Muscle layer of duodenum (tissue), 2 donors: ENCODE results near the gene ATP6V1C2.

Source experiments
- H3K27ac ChIP-seq: one replicate; pipeline ENCODE4 v1.7.0; 2013; ENCODE audit warnings: mild to moderate bottlenecking, low read length
- H3K27me3 ChIP-seq: one replicate; pipeline ENCODE4 v1.7.0; 2013; ENCODE audit warnings: low read depth, mild to moderate bottlenecking, control low read depth, low read length
- H3K36me3 ChIP-seq, 2 donors: one replicate each; pipeline ENCODE4 v1.7.0; 2013; ENCODE audit warnings: low read length in 2 of 2, control low read depth in 1 of 2, mild to moderate bottlenecking in 1 of 2; ENCODE audit not compliant: insufficient read depth in 2 of 2, control insufficient read depth in 1 of 2
- H3K4me1 ChIP-seq, 2 donors: one replicate each; pipeline ENCODE4 v1.7.0; 2013; ENCODE audit warnings: low read length in 2 of 2, mild to moderate bottlenecking in 2 of 2, control low read depth in 1 of 2, moderate library complexity in 1 of 2; ENCODE audit not compliant: insufficient read depth in 2 of 2, control insufficient read depth in 1 of 2
- H3K4me3 ChIP-seq, 2 donors: one replicate each; pipeline ENCODE4 v1.7.0; 2013; ENCODE audit warnings: low read length in 2 of 2, low read depth in 1 of 2, mild to moderate bottlenecking in 1 of 2
- H3K9me3 ChIP-seq, 2 donors: one replicate each; pipeline ENCODE4 v1.7.0; 2013; ENCODE audit warnings: low read length in 2 of 2, control low read depth in 1 of 2, mild to moderate bottlenecking in 1 of 2; ENCODE audit not compliant: control insufficient read depth in 1 of 2
- donor health status: healthy.

Gene ATP6V1C2

DNA sequence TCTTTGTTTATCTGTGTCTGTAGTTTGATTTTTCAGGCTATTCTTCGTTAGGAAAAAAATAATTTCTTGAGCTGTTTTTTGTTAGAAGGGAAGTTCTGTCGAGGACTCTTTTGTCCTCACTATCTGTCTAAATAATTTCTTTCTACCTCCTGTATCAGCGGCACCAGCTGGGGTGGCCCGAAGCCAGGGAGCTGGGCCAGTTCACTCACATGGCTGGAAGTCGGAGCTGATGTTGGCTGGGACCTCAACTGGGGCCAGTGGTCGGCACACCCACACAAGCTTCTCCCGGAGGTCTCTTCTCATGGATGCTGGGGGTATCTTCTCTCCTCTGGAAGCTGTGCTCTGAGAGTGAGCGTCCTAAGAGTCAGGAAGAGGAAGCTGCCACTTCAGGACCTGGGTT, 99.1 kb downstream of the ATP6V1C2 start:
- no peak overlapping the region for H3K27ac ChIP-seq
- no peaks in the 10 kb centered on the region for H3K27me3 ChIP-seq

GRCh38 chr2:10820978-10821695, 99.7 kb downstream of the ATP6V1C2 start:
- no peaks in the 10 kb centered on the region for H3K27me3 ChIP-seq
- H3K27ac ChIP-seq: no peak overlapping the region
- no peaks in the 10 kb centered on the region for H3K9me3 ChIP-seq
- no peak overlapping the region for H3K4me3 ChIP-seq
- no peaks in the 10 kb centered on the region for H3K4me1 ChIP-seq
- H3K36me3 ChIP-seq: no peaks in the 10 kb centered on the region

More for the DNA sequence above, 99.1 kb downstream of the ATP6V1C2 start:
- no peaks in the 10 kb centered on the region for H3K9me3 ChIP-seq
- no peak overlapping the region for H3K4me3 ChIP-seq
- no peaks in the 10 kb centered on the region for H3K4me1 ChIP-seq
- H3K36me3 ChIP-seq: no peaks in the 10 kb centered on the region

DNA sequence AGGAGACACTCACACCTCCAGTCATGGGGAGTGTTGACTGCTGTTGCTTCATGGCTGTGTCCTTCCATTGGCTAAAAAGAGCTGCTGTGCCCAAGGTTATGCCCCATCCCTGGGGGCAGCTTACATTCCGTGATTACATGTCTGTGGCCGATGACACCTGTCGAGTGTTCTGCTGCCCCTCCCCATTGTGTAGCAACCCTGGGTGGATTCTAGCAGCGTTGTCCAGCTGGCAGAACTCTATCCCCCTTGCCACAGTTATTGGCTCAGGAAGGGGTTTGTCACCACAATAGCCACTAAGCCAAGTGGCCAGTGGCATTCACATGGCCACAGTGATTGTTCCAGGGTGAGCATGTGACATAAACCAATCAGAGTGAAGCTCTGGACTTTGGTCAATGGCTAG, 102.8 kb downstream of the ATP6V1C2 start:
- no peaks in the 10 kb centered on the region for H3K4me1 ChIP-seq
- no peak overlapping the region for H3K4me3 ChIP-seq
- H3K36me3 ChIP-seq: no peaks in the 10 kb centered on the region
- H3K27ac ChIP-seq: no peak overlapping the region
- H3K9me3 ChIP-seq: no peaks in the 10 kb centered on the region
- H3K27me3 ChIP-seq: no peaks in the 10 kb centered on the region

- Histone ChIP-seq H3K27ac (no peak overlapping the region), H3K9me3 (no peaks in the 10 kb centered on the region), H3K36me3 (no peaks in the 10 kb centered on the region), H3K4me3 (no peak overlapping the region), H3K27me3 (no peaks in the 10 kb centered on the region), H3K4me1 (no peaks in the 10 kb centered on the region)
Measured at GRCh38 chr2:10826026-10826425, 104.6 kb downstream of the ATP6V1C2 start.

DNA sequence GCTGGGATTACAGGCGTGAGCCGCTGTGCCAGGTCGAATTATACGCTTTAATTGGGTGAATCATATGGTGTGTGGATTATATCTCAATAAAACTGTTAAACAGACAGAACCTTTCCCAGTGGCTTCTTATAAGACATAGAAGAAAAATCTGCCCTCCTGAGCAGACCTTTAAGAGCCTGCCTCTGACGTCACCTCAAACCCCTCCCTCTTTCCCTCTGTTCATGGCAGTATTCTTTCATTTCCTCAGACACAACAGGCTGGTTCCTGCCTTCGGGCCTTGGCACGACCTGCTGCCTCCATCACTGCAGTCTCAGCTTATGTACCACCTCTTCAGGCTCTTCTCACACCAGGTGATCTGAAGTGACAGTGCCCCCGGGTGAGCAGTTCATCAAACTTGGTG, 105.2 kb downstream of the ATP6V1C2 start:
- Histone ChIP-seq H3K27ac (no peak overlapping the region), H3K27me3 (no peaks in the 10 kb centered on the region), H3K9me3 (no peaks in the 10 kb centered on the region), H3K36me3 (no peaks in the 10 kb centered on the region), H3K4me3 (no peak overlapping the region), H3K4me1 (no peaks in the 10 kb centered on the region)

DNA sequence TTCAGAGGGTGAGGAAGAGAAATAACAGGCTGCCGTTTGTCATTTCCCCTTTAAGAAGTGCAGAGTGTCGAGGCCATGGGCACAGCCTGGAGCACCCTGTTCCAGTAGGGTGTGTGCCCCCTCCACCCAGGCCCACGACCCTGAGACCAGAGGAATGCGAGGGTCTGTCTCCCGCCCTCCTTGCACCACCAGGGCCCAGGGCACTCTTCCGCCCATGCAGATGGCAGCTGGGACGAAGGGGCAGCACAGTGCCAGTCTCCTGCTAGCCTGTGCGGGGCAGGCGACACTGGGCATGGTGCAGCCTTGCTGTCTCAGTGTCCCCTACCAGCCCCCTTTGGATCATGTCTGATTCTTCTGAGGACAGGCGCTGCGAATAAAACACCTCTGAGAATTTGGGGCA, 106.9 kb downstream of the ATP6V1C2 start:
- H3K9me3 ChIP-seq: no peaks in the 10 kb centered on the region
- no peak overlapping the region for H3K27ac ChIP-seq
- no peaks in the 10 kb centered on the region for H3K36me3 ChIP-seq
- H3K4me3 ChIP-seq: no peak overlapping the region
- H3K27me3 ChIP-seq: no peaks in the 10 kb centered on the region
- peaks cover 0 to 5% of the 10 kb centered on the region in 2 donors for H3K4me1 ChIP-seq

DNA sequence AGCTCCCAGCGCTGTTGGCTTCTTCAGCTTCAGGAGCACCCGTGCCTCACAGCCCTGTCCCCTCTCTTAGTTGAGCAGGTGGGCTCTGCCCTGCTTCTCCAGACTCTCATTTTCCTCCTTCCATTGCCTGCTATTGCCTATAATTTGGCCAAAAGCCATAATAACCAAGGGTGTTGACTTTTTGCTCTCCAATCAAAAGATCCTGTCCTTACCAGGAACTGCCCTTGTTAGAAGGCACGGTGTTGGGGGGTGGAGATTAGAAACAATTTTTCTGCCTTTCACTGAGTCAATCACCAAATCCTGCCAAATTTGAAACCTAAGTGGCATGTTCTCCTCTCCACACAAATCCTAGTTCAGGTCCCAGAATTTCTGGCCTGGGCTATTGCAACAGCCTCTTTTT, 107.9 kb downstream of the ATP6V1C2 start:
- Histone ChIP-seq H3K9me3 (no peaks in the 10 kb centered on the region), H3K27ac (no peak overlapping the region), H3K4me3 (no peak overlapping the region), H3K36me3 (no peaks in the 10 kb centered on the region), H3K27me3 (no peaks in the 10 kb centered on the region), H3K4me1 (peaks cover 0 to 14% of the 10 kb centered on the region in 2 donors)

GRCh38 chr2:10830203-10830602, 108.8 kb downstream of the ATP6V1C2 start:
- Histone ChIP-seq H3K4me1 (peaks cover 0 to 14% of the 10 kb centered on the region in 2 donors), H3K27ac (no peak overlapping the region), H3K27me3 (no peaks in the 10 kb centered on the region), H3K36me3 (no peaks in the 10 kb centered on the region), H3K9me3 (no peaks in the 10 kb centered on the region), H3K4me3 (no peak overlapping the region)

DNA sequence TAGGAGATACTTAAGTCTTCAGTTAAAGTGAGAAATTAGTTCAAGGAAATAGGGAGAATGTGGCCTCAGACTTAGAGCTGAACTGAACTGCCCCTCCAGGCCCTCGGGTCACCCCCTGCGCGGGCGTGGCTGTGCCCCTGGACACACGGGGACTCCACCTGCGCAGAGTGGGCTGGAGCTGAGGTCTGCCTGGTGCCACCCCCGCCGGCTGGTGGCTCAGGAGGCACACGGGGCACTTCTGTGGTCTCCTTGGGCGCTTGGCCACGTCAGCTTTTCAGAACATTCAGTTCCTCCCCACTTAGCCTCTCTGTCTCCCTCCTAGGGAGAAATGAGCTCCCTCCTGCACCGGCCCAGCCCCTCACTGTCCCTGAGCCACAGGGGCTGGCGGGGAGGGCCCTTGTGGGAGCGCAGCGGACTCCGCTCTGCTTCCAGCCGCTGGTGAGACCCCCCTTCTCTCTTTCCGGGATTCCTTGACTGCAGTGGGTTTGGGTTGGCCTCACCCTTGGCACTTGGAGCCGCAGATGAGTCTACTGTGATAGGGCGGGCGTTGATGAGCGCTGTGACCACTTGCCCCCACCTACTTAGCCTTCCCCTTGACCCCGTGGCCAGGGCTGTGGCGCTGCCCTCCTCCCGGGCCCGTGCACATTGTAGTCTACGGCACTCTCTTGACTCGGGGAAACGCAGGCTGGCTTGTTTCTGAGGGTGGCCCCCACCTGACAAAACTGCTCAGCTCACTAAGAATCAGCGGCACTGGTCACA, 109.4 kb downstream of the ATP6V1C2 start:
- peaks cover 0 to 14% of the 10 kb centered on the region in 2 donors for H3K4me1 ChIP-seq
- H3K36me3 ChIP-seq: no peaks in the 10 kb centered on the region
- H3K27ac ChIP-seq: no peak overlapping the region
- no peaks in the 10 kb centered on the region for H3K9me3 ChIP-seq
- no peak overlapping the region for H3K4me3 ChIP-seq
- H3K27me3 ChIP-seq: no peaks in the 10 kb centered on the region

GRCh38 chr2:10831400-10831985, 110.1 kb downstream of the ATP6V1C2 start:
- Histone ChIP-seq H3K27me3 (no peaks in the 10 kb centered on the region), H3K4me3 (no peak overlapping the region), H3K9me3 (no peaks in the 10 kb centered on the region), H3K36me3 (no peaks in the 10 kb centered on the region), H3K4me1 (peaks cover 0 to 14% of the 10 kb centered on the region in 2 donors), H3K27ac (no peak overlapping the region)

DNA sequence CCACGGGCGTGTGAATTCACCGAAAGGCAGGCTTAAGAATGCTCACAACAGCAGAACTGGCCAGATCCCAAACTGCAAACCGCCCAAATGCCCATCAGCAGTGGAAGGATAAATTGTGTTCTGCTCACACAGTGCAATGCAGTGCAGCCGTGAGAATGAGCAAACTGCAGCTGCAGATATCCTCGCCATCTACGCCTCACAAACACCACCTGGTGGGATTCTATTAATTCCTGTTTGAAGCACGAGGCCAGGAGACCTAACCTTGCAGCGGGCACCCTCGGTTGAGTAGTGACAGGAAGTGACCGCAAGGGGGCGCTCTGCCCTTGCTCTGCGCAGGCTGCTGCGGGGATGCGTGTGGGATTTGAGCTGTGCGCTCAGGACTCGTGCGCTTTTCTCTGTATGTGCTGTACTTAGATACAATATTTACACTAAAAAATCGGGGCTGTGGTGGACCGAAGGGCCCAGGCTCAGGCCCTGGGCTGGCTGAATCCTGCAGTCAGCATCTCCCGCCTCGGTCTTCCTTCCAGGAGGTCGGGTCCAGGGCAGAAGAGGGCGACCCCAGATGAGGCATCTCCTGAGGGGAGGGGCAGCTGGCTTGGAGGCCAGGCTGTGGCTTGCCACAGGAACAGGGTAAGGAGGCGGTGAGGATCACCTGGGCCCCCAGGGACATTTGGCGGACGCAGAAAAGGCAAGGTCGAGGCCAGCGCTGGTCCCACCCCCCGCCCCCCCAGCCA, 110.9 kb downstream of the ATP6V1C2 start:
- Histone ChIP-seq H3K9me3 (no peaks in the 10 kb centered on the region), H3K27me3 (no peaks in the 10 kb centered on the region), H3K36me3 (no peaks in the 10 kb centered on the region), H3K27ac (no peak overlapping the region), H3K4me3 (no peak overlapping the region), H3K4me1 (peaks cover 0 to 14% of the 10 kb centered on the region in 2 donors)
